AG04450 (cell line): ENCODE results near the gene ITPR1. TPM values are rescaled to one million over a fixed set of nuclear protein-coding genes. Genes with fewer than 3 reads are reported as not detected.

Source experiments
- CTCF ChIA-PET: fragments of 300-600, 350-600 bp; formaldehyde crosslinking; extraction: SDS; loops from one replicate; lab custom pipeline; 2022; ENCODE audit warnings: antibody characterized with exemption, inconsistent platforms; lab: Charles Lee
- POLR2A ChIA-PET: fragments of 350-600 bp; formaldehyde crosslinking; extraction: SDS; loops from one replicate; lab custom pipeline; 2021; ENCODE audit warnings: antibody characterized with exemption, inconsistent platforms; lab: Yijun Ruan, JAX
- DNase-seq: peaks from one replicate; pipeline ENCODE4 v3.0.0-alpha.2; 2011; ENCODE audit warnings: low read depth, low spot score
- H3K27ac ChIP-seq: one replicate; pipeline ENCODE4 v1.5.1; 2012; ENCODE audit warnings: low read depth, low read length, control low read depth
- H3K27me3 ChIP-seq: one replicate; pipeline ENCODE4 v1.6.0; 2012; ENCODE audit warnings: low read length; ENCODE audit not compliant: control insufficient read depth, insufficient read depth
- H3K4me3 ChIP-seq: 2 replicates; pipeline ENCODE4 v1.5.1; 2011; ENCODE audit warnings: mild to moderate bottlenecking, low read depth, low read length, control low read depth
- H3K9me3 ChIP-seq: 2 replicates; pipeline ENCODE4 v1.5.1; 2012; ENCODE audit warnings: low read length; ENCODE audit not compliant: control insufficient read depth, insufficient read depth
- polyA plus RNA-seq: library from polyadenylated mRNA; depleted of rRNA; stranded (reverse); fragments of >200 nt; gene quantifications from 2 replicates; pipeline ENCODE4 v1.2.3, GENCODE V29; 2011
- TF ChIP-seq, protein P1 (sequence below): IDR thresholded peaks from 2 replicates; pipeline ENCODE4 v1.5.1; 2011; ENCODE audit warnings: low read depth, low read length, control low read depth, inconsistent platforms

ITPR1 gene
- polyA plus RNA-seq, 1 experiment: 7.4 TPM

DNA sequence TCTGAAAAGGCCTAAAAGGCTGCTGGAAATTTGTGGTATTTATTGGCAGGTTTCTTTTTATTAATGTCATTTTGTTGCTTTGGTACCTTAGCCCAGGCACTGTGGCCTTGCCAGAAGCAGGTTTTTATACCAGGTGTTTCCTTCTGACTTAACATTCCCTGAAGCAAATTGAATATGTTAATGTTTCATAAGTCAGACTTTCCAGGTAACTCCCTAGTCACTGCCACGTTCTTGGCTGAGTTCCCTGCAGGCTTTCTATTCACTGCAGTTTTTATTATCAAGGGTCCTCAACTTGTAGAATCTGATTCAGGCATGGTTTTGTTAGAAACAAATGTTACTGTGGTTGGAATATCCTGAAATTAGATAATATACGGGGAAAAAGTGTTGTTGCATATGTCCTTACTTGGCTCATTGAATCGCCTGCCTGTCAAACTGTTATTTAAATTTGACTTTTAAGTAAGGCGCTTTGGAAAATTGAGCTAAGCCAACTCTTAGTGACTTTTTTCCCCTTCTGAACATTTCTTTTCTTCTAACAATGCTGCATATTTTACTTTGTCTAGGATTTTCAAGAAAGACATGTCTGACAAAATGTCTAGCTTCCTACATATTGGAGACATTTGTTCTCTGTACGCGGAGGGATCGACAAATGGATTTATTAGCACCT is 22.9 kb downstream of the ITPR1 start:
- no peak overlapping the region for H3K27ac ChIP-seq
- ChIA-PET POLR2A (no interaction called here), CTCF (no interaction called here)
- no peak overlapping the region for H3K4me3 ChIP-seq
- DNase-seq: no peak
- H3K9me3 ChIP-seq: no peaks in the 10 kb centered on the region
- TF ChIP-seq, protein P1, sequence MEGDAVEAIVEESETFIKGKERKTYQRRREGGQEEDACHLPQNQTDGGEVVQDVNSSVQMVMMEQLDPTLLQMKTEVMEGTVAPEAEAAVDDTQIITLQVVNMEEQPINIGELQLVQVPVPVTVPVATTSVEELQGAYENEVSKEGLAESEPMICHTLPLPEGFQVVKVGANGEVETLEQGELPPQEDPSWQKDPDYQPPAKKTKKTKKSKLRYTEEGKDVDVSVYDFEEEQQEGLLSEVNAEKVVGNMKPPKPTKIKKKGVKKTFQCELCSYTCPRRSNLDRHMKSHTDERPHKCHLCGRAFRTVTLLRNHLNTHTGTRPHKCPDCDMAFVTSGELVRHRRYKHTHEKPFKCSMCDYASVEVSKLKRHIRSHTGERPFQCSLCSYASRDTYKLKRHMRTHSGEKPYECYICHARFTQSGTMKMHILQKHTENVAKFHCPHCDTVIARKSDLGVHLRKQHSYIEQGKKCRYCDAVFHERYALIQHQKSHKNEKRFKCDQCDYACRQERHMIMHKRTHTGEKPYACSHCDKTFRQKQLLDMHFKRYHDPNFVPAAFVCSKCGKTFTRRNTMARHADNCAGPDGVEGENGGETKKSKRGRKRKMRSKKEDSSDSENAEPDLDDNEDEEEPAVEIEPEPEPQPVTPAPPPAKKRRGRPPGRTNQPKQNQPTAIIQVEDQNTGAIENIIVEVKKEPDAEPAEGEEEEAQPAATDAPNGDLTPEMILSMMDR: no peak
- H3K27me3 ChIP-seq: no peaks in the 10 kb centered on the region

GRCh38 chr3:4517093-4517492 is 23.9 kb downstream of the ITPR1 start:
- DNase-seq: no peak
- Histone ChIP-seq H3K27me3 (no peaks in the 10 kb centered on the region), H3K27ac (no peak overlapping the region), H3K9me3 (no peaks in the 10 kb centered on the region), H3K4me3 (no peak overlapping the region)
- POLR2A ChIA-PET: no interaction called here
- CTCF ChIA-PET: interaction anchor here (1.2 kb wide), 1 partner anchor 166 kb away, joined by 3 read pairs; no protein-coding TSS in a partner anchor
- TF ChIP-seq, protein P1: no peak

DNA sequence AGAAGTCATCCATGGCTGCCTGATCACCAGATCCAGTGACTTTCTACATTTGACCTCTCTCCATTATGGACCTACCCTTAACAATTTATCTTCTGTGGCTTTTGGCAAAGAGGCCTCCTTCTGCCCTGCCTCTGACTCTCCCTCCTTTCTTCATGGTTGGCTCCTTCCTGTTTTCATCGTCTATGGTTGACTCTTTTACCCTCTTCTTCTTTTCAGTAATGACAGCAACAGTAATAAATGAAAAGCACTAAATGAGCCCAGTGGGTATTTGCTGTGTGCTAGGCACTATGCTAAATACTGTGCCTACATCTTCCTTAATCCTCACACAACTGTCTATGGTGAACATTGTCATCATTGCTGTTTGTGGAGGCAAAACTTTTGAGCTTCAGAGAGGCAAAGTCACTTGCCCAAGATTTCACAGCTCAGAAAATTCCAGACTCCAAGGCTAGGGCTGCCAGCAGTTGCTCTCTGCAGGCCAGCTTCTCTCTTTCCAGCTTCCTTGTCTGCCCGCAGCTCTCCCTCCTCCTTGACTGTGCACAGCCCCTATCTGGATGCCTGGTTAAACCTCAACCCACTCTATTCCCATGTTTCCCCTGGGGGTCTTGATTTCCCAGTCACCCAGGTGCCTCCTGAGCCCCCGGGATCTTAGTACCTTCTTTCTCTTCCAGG is 24.6 kb downstream of the ITPR1 start:
- POLR2A ChIA-PET: no interaction called here
- CTCF ChIA-PET: interaction anchor here (1.2 kb wide), 1 partner anchor 167 kb away, joined by 3 read pairs; no protein-coding TSS in a partner anchor
- Histone ChIP-seq H3K9me3 (no peaks in the 10 kb centered on the region), H3K27ac (no peak overlapping the region), H3K4me3 (no peak overlapping the region), H3K27me3 (no peaks in the 10 kb centered on the region)
- TF ChIP-seq, protein P1: no peak
- no peak for DNase-seq

DNA sequence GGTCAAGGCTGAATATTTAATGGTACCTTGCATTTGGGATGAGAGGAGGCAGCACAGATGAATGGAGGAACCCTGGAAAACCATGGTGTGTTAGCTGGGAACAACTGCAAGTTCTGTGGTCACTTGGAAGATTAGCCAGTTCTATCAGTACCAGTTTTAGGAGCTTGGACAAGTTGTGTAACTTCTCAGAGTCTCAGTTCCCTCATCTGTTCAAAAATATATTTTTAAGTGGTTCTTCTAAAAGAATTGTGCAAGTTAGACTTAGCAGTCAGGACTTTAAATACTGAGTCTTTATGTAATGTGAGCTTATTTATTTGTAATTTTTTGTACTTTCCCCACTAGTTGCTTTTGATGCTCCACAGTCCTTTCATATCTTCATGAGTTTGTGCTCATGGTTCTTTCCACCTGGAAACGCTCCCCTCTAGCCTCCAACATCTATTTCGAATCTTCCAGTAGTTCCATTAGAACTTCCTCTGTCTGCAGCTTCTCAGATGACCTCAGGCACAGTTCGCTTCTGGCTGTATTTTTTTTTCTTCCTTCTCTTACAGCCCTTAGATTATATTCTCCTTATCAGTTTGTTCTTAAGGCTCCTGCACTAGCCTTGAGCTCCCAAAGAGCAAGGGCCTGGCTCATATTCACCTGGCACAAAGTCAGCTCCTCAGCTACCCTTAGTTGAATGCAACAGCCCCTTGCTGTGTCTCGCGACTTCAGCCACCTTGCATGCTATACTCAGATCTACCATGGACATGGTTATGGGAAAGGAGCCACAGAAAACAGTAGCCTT is 27.1 kb downstream of the ITPR1 start:
- ChIA-PET CTCF (interaction anchor here (0.6 to 1.3 kb wide), 3 partner anchors 16 to 169 kb away, joined by 3 read pairs; no protein-coding TSS in a partner anchor), POLR2A (interaction anchor here (0.5 to 0.6 kb wide), 2 partner anchors 45 to 55 kb away, joined by 3 read pairs; no protein-coding TSS in a partner anchor)
- Histone ChIP-seq H3K27me3 (no peaks in the 10 kb centered on the region), H3K27ac (no peak overlapping the region), H3K4me3 (no peak overlapping the region), H3K9me3 (no peaks in the 10 kb centered on the region)
- TF ChIP-seq, protein P1: no peak
- no peak for DNase-seq
